C4-2B (cell line): ENCODE measurements around the gene RP9.
"Not testable (repeated sequence)": the region's sequence is repeated elsewhere in the genome, so short reads cannot be mapped to it uniquely, and the experiment has no call there.

Experiments used
- H3K27ac ChIP-seq: fragments of 450-650 bp; 2 replicates; pipeline ENCODE4 v1.5.1; 2017
- CTCF ChIP-seq: fragments of 450-650 bp; conservative IDR thresholded peaks from 2 replicates; pipeline ENCODE4 v1.5.1; 2017; ENCODE audit warnings: mild to moderate bottlenecking
- ZFX ChIP-seq: fragments of 450-650 bp; IDR thresholded peaks from 2 replicates; pipeline ENCODE4 v1.6.1; 2017

The RP9 gene

GRCh38 chr7:33100770-33101169 is 8.4 kb downstream of the RP9 start:
- H3K27ac ChIP-seq = no peak overlapping the region
- TF ChIP-seq ZFX (no peak), CTCF (no peak)

GRCh38 chr7:33099154-33099940 is 9.9 kb downstream of the RP9 start:
- H3K27ac ChIP-seq = no peak overlapping the region

GRCh38 chr7:33094745-33095275 is 14.4 kb downstream of the RP9 start:
- not testable (repeated sequence) for H3K27ac ChIP-seq

More at GRCh38 chr7:33099154-33099940, 9.9 kb downstream of the RP9 start:
- TF ChIP-seq CTCF = no peak
- no peak for TF ChIP-seq ZFX

- TF ChIP-seq CTCF (no peak), ZFX (no peak)
- H3K27ac ChIP-seq = no peak overlapping the region
Observed at GRCh38 chr7:33093266-33093665, 15.9 kb downstream of the RP9 start.

- no peak overlapping the region for H3K27ac ChIP-seq
- TF ChIP-seq ZFX = no peak
- TF ChIP-seq CTCF = no peak
Observed at GRCh38 chr7:33091641-33092191, 17.5 kb downstream of the RP9 start.

GRCh38 chr7:33091111-33091531 is 18.1 kb downstream of the RP9 start:
- TF ChIP-seq ZFX = no peak
- no peak for TF ChIP-seq CTCF
- no peak overlapping the region for H3K27ac ChIP-seq

GRCh38 chr7:33089142-33089541 is 20.1 kb downstream of the RP9 start:
- no peak overlapping the region for H3K27ac ChIP-seq
- TF ChIP-seq ZFX (no peak), CTCF (no peak)

- TF ChIP-seq CTCF (no peak), ZFX (no peak)
- no peak overlapping the region for H3K27ac ChIP-seq
Observed at GRCh38 chr7:33087858-33088257, 21.3 kb downstream of the RP9 start.
